ENCODE results near the gene KRTAP1-5.
"Not testable (repeated sequence)": the region's sequence is repeated elsewhere in the genome, so short reads cannot be mapped to it uniquely, and the experiment has no call there.

DNA sequence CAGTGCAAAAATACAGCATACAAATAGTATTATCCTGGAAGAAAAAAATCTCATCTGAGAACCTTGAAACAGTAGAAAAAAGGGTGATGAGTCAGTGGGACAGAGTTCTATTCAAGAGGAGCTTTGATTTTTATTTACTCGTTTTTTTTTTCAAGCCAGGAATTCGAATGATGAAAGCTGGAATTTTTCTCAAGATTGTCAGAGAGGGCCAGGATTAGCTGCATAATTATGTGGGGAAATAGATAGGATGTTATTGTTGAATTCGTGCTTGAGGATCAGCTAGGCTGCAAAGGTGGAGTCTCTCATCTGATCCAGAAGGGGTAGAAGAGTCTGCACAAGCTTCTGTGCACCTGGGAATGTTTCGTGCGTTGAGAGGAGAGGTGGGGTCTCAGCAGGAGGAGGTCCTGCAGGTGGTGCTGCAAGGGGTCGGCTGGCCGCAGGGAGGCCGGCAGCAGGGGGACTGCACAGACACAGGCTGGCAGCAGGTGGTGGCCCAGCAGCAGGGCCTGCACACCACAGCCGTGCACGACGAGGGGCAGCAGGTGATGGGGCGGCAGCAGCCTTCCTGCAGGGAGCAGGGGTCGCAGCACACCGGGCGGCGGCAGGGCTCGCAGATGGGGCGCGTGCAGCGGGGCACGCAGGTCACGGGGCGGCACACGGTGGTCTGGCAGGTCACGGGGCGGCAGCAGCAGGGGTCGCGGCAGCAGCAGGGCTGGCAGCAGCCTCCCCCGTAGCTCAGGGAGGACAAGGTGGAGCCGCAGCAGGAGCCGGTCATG is 32.5 kb upstream of the KRTAP1-5 start:
- TF ChIP-seq, protein P1, sequence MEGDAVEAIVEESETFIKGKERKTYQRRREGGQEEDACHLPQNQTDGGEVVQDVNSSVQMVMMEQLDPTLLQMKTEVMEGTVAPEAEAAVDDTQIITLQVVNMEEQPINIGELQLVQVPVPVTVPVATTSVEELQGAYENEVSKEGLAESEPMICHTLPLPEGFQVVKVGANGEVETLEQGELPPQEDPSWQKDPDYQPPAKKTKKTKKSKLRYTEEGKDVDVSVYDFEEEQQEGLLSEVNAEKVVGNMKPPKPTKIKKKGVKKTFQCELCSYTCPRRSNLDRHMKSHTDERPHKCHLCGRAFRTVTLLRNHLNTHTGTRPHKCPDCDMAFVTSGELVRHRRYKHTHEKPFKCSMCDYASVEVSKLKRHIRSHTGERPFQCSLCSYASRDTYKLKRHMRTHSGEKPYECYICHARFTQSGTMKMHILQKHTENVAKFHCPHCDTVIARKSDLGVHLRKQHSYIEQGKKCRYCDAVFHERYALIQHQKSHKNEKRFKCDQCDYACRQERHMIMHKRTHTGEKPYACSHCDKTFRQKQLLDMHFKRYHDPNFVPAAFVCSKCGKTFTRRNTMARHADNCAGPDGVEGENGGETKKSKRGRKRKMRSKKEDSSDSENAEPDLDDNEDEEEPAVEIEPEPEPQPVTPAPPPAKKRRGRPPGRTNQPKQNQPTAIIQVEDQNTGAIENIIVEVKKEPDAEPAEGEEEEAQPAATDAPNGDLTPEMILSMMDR (conservative IDR thresholded peaks at IDR 0.05 in 1 of 2, IDR thresholded peaks at IDR 0.05 in 1 of 2; ENCODE audit: extremely low read depth in 1 of 2, insufficient read depth in 1 of 2, low read depth in 1 of 2, low read length in 2 of 2): not testable (repeated sequence)
- TF ChIP-seq EZH2 (IDR thresholded peaks at IDR 0.05; ENCODE audit: borderline replicate concordance, low read length): not testable (repeated sequence)

Data from mammary epithelial cell (primary cell).